ENCODE measurements around the gene LPP. TPM values are rescaled to one million over a fixed set of nuclear protein-coding genes. Genes with fewer than 3 reads are reported as not detected.
A peak's percentile ranks its signal among the peaks of the same experiment; 100 is the strongest.

LPP gene
- total and polyA plus RNA-seq, 2 of the 13 experiments (the other 11 are each of a cell fraction or from before 2014, with no cell fraction given), result 19.2 to 29.9 TPM

DNA sequence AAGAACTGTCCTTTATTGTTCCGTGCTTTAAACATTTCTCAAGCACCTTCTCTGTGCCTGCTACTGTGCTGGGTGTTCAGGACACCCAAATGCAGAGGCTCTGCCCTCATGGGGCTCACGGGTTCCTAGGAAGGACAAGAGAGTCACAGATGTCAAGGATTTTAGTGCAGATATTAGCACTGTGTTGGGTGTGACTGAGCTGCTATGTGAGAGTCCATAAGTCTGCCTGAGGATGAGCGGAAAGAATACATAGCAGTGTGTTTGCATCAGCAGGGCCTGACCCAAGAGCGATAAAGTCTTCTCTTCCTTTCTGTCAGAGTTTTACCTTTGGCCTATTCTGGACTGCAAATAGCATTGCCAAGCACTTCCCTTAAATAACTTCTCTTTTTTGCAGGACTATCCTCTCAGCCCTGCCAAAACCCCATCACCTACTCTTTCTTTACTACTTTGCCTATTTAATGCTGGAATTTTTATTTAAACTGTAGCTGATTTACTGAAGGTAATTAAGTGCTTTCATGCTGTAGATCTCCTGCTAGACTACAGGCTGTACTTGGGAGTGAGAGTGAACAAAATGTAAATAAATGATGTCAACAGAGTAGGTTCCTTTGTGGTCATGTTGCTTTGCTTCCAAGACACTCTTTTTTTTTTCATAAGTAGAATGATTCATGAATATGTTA is 558.4 kb downstream of the LPP start (continued):
- TF ChIP-seq SOX6 (IDR thresholded peaks at IDR 0.05) (no peak), SOX6 (CRISPR knock-in tag; IDR thresholded peaks at IDR 0.05) (peak; percentile 84), NBN (conservative IDR thresholded peaks at IDR 0.05) (no peak), POLR2AphosphoS2 (IDR thresholded peaks at IDR 0.05; ENCODE audit: low read depth, low read length) (no peak), ZNF790 (CRISPR knock-in tag; IDR thresholded peaks at IDR 0.05; ENCODE audit: borderline replicate concordance) (no peak), TEAD3 (CRISPR knock-in tag; optimal IDR thresholded peaks at IDR 0.05; ENCODE audit: borderline replicate concordance) (peak; percentile 88), ZNF775 (CRISPR knock-in tag; IDR thresholded peaks at IDR 0.05; ENCODE audit: borderline replicate concordance) (no peak), RNF2 (conservative IDR thresholded peaks at IDR 0.05; ENCODE audit: low read depth) (no peak), ISL2 (CRISPR knock-in tag; IDR thresholded peaks at IDR 0.05) (peak; percentile 51; the same call in 1 of the 2 replicates), ZNF614 (CRISPR knock-in tag; IDR thresholded peaks at IDR 0.05; ENCODE audit: borderline replicate concordance) (peak; percentile 52; the same call in 1 of the 2 replicates), ATF7 (IDR thresholded peaks at IDR 0.05) (no peak), ATF7 (CRISPR knock-in tag; IDR thresholded peaks at IDR 0.05) (no peak), ZNF883 (CRISPR knock-in tag; IDR thresholded peaks at IDR 0.05; ENCODE audit: not compliant biosample characterization) (no peak), GABPA (IDR thresholded peaks at IDR 0.05; ENCODE audit: low read depth, low read length) (no peak), GABPA (CRISPR knock-in tag; IDR thresholded peaks at IDR 0.05; ENCODE audit: low read depth) (no peak), SALL1 (CRISPR knock-in tag; IDR thresholded peaks at IDR 0.05) (peak; percentile 84), ZNF552 (CRISPR knock-in tag; IDR thresholded peaks at IDR 0.05; ENCODE audit: borderline replicate concordance) (no peak), ZNF609 (CRISPR knock-in tag; IDR thresholded peaks at IDR 0.05; ENCODE audit: borderline replicate concordance) (peak; percentile 35; the same call in 1 of the 2 replicates)
- TF ChIP-seq, protein P1, sequence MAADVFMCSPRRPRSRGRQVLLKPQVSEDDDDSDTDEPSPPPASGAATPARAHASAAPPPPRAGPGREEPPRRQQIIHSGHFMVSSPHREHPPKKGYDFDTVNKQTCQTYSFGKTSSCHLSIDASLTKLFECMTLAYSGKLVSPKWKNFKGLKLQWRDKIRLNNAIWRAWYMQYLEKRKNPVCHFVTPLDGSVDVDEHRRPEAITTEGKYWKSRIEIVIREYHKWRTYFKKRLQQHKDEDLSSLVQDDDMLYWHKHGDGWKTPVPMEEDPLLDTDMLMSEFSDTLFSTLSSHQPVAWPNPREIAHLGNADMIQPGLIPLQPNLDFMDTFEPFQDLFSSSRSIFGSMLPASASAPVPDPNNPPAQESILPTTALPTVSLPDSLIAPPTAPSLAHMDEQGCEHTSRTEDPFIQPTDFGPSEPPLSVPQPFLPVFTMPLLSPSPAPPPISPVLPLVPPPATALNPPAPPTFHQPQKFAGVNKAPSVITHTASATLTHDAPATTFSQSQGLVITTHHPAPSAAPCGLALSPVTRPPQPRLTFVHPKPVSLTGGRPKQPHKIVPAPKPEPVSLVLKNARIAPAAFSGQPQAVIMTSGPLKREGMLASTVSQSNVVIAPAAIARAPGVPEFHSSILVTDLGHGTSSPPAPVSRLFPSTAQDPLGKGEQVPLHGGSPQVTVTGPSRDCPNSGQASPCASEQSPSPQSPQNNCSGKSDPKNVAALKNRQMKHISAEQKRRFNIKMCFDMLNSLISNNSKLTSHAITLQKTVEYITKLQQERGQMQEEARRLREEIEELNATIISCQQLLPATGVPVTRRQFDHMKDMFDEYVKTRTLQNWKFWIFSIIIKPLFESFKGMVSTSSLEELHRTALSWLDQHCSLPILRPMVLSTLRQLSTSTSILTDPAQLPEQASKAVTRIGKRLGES (CRISPR knock-in tag; IDR thresholded peaks at IDR 0.05; ENCODE audit: borderline replicate concordance), result no peak
- TF ChIP-seq, protein P2, sequence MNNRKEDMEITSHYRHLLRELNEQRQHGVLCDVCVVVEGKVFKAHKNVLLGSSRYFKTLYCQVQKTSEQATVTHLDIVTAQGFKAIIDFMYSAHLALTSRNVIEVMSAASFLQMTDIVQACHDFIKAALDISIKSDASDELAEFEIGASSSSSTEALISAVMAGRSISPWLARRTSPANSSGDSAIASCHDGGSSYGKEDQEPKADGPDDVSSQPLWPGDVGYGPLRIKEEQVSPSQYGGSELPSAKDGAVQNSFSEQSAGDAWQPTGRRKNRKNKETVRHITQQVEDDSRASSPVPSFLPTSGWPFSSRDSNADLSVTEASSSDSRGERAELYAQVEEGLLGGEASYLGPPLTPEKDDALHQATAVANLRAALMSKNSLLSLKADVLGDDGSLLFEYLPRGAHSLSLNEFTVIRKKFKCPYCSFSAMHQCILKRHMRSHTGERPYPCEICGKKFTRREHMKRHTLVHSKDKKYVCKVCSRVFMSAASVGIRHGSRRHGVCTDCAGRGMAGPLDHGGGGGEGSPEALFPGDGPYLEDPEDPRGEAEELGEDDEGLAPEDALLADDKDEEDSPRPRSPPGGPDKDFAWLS (CRISPR knock-in tag; IDR thresholded peaks at IDR 0.05; ENCODE audit: borderline replicate concordance), result no peak
